Transverse colon (tissue), 4 donors: Measurements from ENCODE around the gene SIM2. TPM values are rescaled to one million over a fixed set of nuclear protein-coding genes. Genes with fewer than 3 reads are reported as not detected.

Source experiments
- DNase-seq: peaks from one replicate; pipeline ENCODE4 v3.0.0-alpha.2; 2019
- H3K27ac ChIP-seq, 4 donors: fragments of 200-600 bp; sonication (generic); 2 replicates each; pipeline ENCODE4 v1.5.1; 2016 to 2018; ENCODE audit warnings: inconsistent platforms in 4 of 4
- H3K27me3 ChIP-seq: fragments of 200-600 bp; sonication (generic); 2 replicates; pipeline ENCODE4 v1.5.1; 2017; ENCODE audit warnings: inconsistent platforms
- H3K36me3 ChIP-seq, 4 donors: fragments of 200-600 bp; sonication (generic); 2 replicates each; pipeline ENCODE4 v1.5.1; 2017 to 2019; ENCODE audit warnings: inconsistent platforms in 4 of 4
- H3K4me1 ChIP-seq, 4 donors: fragments of 200-600 bp; sonication (generic); 2 replicates each; pipeline ENCODE4 v1.5.1; 2017 to 2020; ENCODE audit warnings: inconsistent platforms in 4 of 4
- H3K4me3 ChIP-seq, 4 donors: fragments of 200-600 bp; sonication (generic); 1 replicate in 1 of 4; 2 replicates in 3 of 4; pipeline versions ENCODE4 v1.5.1 to v1.6.1; 2017 to 2019; ENCODE audit warnings: inconsistent platforms in 4 of 4
- H3K9me3 ChIP-seq, 2 donors: fragments of 200-600 bp; sonication (generic); 2 replicates each; pipeline ENCODE4 v1.5.1; 2017 to 2019; ENCODE audit warnings: inconsistent platforms in 2 of 2
- EP300 ChIP-seq: sonication (generic); formaldehyde crosslinking; IDR thresholded peaks from one replicate; pipeline ENCODE4 v1.6.1; 2017; ENCODE audit warnings: antibody characterized with exemption, low read depth
- POLR2A ChIP-seq: fragments of 450-650 bp; IDR thresholded peaks from one replicate; pipeline ENCODE4 v1.6.1; 2016; ENCODE audit warnings: antibody characterized with exemption, mild to moderate bottlenecking, moderate library complexity
- POLR2AphosphoS5 ChIP-seq, 3 donors: sonication (generic); formaldehyde crosslinking; IDR thresholded peaks; one replicate each; pipeline ENCODE4 v1.6.1; 2016; ENCODE audit warnings: antibody characterized with exemption in 3 of 3
- WGBS, 2 donors: methylation state at CpG; one replicate each; pipeline ENCODE4 v1.1.5; 2018; ENCODE audit warnings: low coverage in 1 of 2; 5-methylcytosine and 5-hydroxymethylcytosine counted together
- in situ Hi-C, 4 donors: fragments of 200-750 bp; cut with MboI; loops; one replicate each; pipeline versions ENCODE4 v1.15.0 to v1.15.1; 2017; ENCODE audit warnings: low sequenced_read_pairs in 3 of 4, low pct_ligation_motif_present in 1 of 4, low pct_unique_long_range_greater_than_20kb in 1 of 4
- intact Hi-C: fragments of 100-400 bp; cut with DNase I; formaldehyde crosslinking; loops from one replicate; pipeline ENCODE4 v1.15.1; 2023; ENCODE audit warnings: low total_unique reads
- total RNA-seq, 4 donors: library from RNA; depleted of rRNA; stranded (reverse); fragments of >200 nt; gene quantifications; one replicate each; pipeline ENCODE4 v1.1.0, GENCODE V29; 2016
- TF ChIP-seq, protein P1 (sequence below), 5 experiments: fragments of 200-600 bp in 3 of 5; fragments of 450-650 bp in 2 of 5; sonication (generic) in 3 of 5; IDR thresholded peaks; 1 replicate in 2 of 5; 2 replicates in 3 of 5; pipeline ENCODE4 v1.5.1; 2016 to 2017; ENCODE audit warnings: antibody characterized with exemption in 5 of 5, inconsistent platforms in 3 of 5, mild to moderate bottlenecking in 2 of 5, moderate library complexity in 1 of 5

SIM2 gene
- total RNA-seq, 4 donors from 2014 or later = 0.32 TPM; not detected in 3

DNA sequence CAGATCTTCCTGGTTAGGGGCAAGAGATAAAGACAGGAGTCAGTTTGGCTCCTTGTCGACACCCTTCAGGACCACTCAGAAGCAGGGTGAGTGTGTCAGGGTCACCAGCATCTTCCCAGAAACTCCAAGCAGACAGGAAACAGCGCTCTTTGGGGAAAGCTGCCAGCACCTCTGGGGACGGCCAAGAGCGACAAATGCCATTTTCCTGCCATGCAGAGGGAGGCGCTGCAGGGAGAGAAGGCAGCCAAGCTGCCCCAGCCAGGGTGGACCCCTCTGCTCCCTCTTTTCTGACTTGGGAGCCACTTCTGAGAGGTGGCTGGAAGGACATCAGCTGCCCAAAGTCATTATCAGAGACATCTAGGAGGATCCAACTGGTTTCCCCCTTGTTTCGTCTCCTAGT is 29.0 kb downstream of the SIM2 start:
- no peaks in the 10 kb centered on the region for H3K36me3 ChIP-seq
- no peak for DNase-seq
- H3K4me3 ChIP-seq = no peak overlapping the region
- no peaks in the 10 kb centered on the region for H3K4me1 ChIP-seq
- H3K27ac ChIP-seq = no peak overlapping the region
- WGBS, 2 donors = 86 to 100% methylated on average over 2 to 6 of the region's 6 CpGs
- H3K27me3 ChIP-seq = peaks cover 38% of the 10 kb centered on the region
- TF ChIP-seq POLR2AphosphoS5 (IDR thresholded peaks at IDR 0.05) (no peak), POLR2A (no peak), EP300 (no peak)
- TF ChIP-seq, protein P1, sequence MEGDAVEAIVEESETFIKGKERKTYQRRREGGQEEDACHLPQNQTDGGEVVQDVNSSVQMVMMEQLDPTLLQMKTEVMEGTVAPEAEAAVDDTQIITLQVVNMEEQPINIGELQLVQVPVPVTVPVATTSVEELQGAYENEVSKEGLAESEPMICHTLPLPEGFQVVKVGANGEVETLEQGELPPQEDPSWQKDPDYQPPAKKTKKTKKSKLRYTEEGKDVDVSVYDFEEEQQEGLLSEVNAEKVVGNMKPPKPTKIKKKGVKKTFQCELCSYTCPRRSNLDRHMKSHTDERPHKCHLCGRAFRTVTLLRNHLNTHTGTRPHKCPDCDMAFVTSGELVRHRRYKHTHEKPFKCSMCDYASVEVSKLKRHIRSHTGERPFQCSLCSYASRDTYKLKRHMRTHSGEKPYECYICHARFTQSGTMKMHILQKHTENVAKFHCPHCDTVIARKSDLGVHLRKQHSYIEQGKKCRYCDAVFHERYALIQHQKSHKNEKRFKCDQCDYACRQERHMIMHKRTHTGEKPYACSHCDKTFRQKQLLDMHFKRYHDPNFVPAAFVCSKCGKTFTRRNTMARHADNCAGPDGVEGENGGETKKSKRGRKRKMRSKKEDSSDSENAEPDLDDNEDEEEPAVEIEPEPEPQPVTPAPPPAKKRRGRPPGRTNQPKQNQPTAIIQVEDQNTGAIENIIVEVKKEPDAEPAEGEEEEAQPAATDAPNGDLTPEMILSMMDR (IDR thresholded peaks at IDR 0.05) = no peak
- in situ Hi-C loops (no loop called here), intact Hi-C loops (no loop called here)
- no peaks in the 10 kb centered on the region for H3K9me3 ChIP-seq

DNA sequence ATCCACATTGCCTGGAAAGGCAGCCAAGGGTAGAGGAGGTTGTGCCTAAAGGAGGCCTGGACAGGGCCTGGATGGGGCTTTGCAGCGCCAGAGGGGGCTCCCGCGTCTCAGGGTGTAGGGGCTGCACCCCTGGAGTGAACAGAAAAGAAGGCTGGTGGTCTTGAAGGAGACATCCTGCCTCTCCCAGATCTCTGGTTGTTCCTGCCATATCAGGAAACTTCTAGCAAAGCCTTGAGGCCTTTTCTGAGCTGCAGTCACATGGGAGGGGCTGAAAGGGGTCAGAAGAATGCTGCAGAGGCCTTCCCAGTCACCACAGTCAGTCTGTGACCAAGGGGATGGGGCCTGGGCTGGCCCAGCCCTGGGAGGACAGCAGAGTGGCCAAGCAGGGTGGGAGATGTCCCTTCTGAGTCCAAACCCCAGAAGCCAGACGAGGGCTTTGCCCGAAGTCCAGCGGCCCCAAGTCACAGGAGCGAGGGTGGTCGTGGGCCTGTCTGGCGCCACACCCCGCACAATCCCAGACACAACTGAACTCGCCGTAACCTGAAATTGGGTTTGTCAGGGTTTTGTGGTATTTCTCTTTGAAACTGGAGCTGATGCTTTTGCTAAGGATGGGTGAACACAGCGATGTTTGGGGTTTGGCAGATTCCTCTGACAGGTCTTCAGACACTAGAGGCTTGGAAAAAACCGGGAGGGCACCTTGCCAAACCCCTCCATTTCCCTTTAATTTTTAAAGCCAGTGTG is 29.6 kb downstream of the SIM2 start:
- in situ Hi-C loops = no loop called here
- DNase-seq = no peak

GRCh38 chr21:36729310-36729970 is 30.5 kb downstream of the SIM2 start:
- Histone ChIP-seq H3K27me3 (peaks cover 41% of the 10 kb centered on the region), H3K4me3 (no peak overlapping the region), H3K4me1 (no peaks in the 10 kb centered on the region), H3K27ac (no peak overlapping the region), H3K36me3 (no peaks in the 10 kb centered on the region), H3K9me3 (no peaks in the 10 kb centered on the region)
- TF ChIP-seq POLR2A (no peak), POLR2AphosphoS5 (IDR thresholded peaks at IDR 0.05) (no peak), EP300 (no peak)
- TF ChIP-seq, protein P1 (IDR thresholded peaks at IDR 0.05) = no peak
- intact Hi-C loops (no loop called here), in situ Hi-C loops (no loop called here)
- WGBS, 2 donors = 64 to 65% methylated on average over 7 to 18 of the region's 18 CpGs
- no peak for DNase-seq

More for the DNA sequence above, 29.6 kb downstream of the SIM2 start:
- Histone ChIP-seq H3K4me1 (no peaks in the 10 kb centered on the region), H3K36me3 (no peaks in the 10 kb centered on the region), H3K27ac (no peak overlapping the region), H3K9me3 (no peaks in the 10 kb centered on the region), H3K4me3 (no peak overlapping the region), H3K27me3 (peaks cover 41% of the 10 kb centered on the region)
- intact Hi-C loops = no loop called here
- TF ChIP-seq, protein P1 (IDR thresholded peaks at IDR 0.05) = no peak
- TF ChIP-seq POLR2AphosphoS5 (IDR thresholded peaks at IDR 0.05) (no peak), POLR2A (no peak), EP300 (no peak)
- 74 to 83% methylated on average over 4 to 14 of the region's 14 CpGs for WGBS, 2 donors

DNA sequence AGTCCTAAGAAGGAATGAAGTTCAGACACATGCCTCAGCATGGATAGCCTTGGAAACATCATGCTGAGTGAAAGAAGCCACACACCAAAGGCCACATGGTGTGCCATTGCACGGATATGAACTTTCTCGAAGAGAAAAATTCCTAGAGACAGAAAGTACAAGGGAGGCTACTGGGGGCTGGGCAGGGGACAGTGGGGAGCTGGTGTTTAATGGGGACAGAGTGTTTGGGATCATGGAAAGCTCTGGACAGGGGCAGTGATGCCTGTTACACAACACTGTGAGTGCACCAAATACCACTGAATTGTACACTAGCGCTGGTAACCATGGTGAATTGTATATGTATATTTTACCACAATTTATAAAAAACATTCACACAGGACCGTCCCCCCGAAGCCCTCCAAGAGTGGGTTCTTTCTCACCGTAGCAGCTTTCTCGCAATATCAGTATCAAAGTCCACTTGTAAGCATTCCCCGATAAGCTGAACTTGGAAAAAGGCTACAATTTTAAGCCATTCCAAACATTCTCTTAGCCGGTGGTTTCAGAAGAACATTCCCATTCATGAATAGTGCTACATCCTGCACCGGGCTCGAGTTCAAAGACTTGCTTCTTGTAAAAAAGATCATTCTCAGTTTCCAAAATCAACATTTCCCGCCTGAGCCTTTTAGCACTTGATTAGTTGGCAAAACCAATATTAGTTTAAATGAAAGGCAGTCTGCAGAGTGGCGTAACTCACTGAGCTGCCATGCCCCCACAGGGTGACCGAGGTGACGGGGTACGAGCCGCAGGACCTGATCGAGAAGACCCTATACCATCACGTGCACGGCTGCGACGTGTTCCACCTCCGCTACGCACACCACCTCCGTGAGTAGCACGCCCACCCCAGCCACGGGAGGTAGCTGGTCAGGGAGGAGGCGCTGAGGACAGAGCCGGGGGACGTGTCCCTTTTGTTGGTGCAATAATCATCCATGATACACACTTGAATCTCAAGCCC is 31.7 kb downstream of the SIM2 start:
- 49 to 71% methylated on average over 11 to 30 of the region's 30 CpGs for WGBS, 2 donors
- intact Hi-C loops = no loop called here
- Histone ChIP-seq H3K27ac (no peak overlapping the region), H3K36me3 (no peaks in the 10 kb centered on the region), H3K27me3 (peaks cover 45% of the 10 kb centered on the region), H3K9me3 (no peaks in the 10 kb centered on the region), H3K4me3 (no peak overlapping the region), H3K4me1 (no peaks in the 10 kb centered on the region)
- in situ Hi-C loops = no loop called here
- TF ChIP-seq POLR2AphosphoS5 (IDR thresholded peaks at IDR 0.05) (no peak), EP300 (no peak), POLR2A (no peak)
- TF ChIP-seq, protein P1 (IDR thresholded peaks at IDR 0.05) = no peak
- no peak for DNase-seq
